KG1 (cell line): ENCODE measurements around the gene CYP4F8.

Source experiments
- DNase-seq: peaks from one replicate; lab custom pipeline; 2025; lab: John Stamatoyannopoulos, UW

CYP4F8 gene

DNA sequence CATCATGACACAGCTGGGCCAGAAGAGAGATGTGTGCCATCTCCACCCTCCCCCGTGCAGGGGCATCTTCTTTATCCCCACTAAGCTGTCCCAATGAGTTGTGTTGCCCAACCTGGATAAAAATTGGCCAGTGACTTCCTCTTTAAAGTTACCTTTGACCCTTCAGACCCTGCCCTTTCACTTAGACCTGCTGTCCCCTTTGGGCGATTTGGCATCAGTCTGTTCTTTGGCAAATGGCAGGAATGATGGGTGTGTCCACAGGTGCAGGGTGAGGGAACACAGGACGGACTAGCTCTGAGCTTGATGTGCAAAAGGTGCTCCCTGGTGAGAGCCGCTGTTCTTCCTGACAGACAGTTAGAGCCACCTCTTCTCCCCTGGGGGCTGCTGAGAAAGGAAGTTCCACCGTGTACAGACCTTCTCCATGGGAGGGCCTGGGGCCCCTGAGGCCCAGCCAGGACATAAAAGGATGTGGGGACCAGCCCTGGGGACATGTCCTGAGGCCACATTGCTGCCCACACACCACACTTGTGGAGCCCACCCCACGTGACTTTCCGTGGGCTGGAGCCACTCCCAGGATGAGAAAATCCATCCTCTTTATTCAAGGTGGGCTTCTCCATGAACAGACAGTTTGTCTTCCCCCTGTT lies 1.7 kb downstream of the CYP4F8 start:
- no peak for DNase-seq

- DNase-seq: no peak
Observed at GRCh38 chr19:15618321-15618720, 3.3 kb downstream of the CYP4F8 start.

GRCh38 chr19:15621801-15622200 lies 6.8 kb downstream of the CYP4F8 start:
- DNase-seq: no peak

DNA sequence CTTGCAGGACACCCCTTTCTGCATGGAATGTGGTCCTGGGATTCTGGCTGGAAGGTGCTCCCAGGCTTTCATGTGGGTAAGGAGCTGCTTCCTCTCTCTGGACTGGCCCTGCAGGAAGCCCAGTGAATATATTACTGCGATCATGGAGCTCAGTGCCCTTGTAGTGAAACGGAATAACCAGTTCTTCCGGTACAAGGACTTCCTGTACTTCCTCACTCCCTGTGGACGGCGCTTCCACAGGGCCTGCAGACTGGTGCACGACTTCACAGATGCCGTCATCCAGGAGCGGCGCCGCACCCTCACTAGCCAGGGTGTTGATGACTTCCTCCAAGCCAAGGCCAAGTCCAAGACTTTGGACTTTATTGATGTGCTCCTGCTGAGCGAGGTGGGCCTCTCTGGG lies 8.0 kb downstream of the CYP4F8 start:
- DNase-seq: no peak

DNA sequence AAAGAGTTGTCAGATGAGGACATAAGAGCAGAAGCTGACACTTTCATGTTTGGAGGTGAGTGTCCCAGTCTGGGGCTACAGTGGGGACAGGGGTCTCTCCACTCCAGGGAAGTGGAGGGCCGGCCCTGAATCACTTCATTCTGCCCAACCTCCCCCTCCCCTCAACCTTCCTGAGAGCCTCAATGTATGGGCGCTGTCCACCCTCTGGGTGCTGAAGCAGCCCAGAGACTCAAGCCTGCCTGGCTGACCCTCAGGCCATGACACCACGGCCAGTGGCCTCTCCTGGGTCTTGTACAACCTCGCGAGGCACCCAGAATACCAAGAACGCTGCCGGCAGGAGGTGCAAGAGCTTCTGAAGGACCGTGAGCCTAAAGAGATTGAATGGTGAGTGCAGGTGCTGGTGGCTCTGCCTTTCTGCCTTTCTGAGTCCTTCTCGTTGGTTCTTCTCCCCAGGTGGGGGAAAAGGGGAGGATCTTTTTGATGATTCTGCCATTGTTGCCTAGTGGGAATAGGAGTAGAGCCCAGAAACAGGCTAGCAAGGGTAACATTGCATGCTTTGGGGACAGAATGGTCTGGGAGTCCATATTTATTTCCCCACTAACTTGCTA lies 8.8 kb downstream of the CYP4F8 start:
- no peak for DNase-seq

- DNase-seq: no peak
Observed at GRCh38 chr19:15628236-15629002, 13.4 kb downstream of the CYP4F8 start.

GRCh38 chr19:15629003-15629880 lies 14.2 kb downstream of the CYP4F8 start:
- DNase-seq: peak; percentile 50

- no peak for DNase-seq
Observed at GRCh38 chr19:15631817-15632216, 16.8 kb downstream of the CYP4F8 start.

- DNase-seq: no peak
Observed at GRCh38 chr19:15633082-15633835, 18.2 kb downstream of the CYP4F8 start.

DNA sequence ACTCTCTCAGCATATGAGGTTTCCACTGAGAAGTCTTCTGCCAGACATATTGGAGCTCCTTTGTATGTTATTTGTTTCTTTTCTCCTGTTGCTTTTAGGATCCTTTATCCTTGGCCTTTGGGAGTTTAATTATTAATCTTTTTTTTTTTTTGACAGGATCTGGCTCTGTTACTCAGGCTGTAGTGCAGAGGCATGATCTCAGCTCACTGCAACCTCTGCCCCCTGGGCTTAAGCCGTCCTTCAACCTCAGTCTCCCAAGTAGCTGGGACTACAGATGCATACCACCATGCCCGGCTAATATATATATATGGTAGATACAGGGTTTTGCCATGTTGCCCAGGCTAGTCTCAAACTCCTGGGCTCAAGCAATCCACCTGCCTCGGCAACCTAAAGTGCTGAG lies 19.1 kb downstream of the CYP4F8 start:
- DNase-seq: no peak

GRCh38 chr19:15635016-15635805 lies 20.2 kb downstream of the CYP4F8 start:
- no peak for DNase-seq

DNA sequence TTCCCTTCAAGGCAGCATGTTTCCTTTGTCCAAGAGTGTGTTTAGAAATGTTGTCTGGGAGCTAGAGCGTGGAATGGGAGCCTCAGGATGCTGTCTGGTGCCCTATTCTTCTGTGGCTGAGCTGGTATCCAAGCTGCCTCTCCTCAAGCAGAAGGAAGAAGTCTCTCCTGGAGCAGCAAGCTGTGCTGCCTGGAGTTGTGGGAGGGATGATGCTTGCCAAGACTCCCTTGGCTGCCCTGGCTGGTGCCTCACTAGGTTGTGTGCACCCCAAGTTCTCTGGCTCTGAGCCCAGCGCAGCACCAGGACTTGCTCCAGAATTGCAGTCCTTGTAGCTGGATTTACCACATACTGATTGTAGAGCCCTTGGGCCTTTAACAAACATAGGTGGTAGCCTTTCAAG lies 21.0 kb downstream of the CYP4F8 start:
- DNase-seq: no peak

GRCh38 chr19:15639596-15639995 lies 24.6 kb downstream of the CYP4F8 start:
- DNase-seq: no peak

DNA sequence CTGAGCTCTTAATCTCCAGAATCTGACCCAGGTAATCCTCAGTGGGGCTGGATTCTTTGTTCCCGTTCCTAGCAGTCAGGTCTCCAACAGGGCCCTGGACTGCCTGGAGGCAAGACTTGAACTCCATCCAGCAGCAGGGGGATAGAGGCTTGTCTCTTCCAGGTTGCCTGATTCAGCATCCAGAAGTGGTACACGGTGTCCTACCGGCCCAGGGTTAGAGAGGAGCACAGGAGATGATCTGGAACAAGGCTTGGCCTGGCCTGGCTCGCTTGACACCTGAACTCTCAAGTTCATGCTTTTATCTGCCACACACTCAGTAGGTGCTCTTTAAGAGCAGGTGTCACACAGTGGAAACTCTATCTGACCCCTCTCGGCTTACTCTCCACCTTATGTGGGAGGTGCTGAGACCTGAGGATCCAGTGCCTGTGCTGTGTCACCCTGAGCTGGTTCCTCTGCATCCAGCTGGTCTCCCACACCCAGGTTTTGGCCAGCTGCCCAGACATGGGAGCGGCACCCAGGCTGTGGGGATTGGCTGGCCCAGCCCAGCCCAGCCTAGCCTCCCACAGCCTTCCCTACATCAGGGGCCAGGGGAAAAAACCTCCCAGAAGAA lies 25.4 kb downstream of the CYP4F8 start, which contains the start of gene CYP4F3:
Gene CYP4F3, plus strand, starts transcription at position 604 of the 610 bp plus-strand sequence. CDS start 519 bp downstream, outside the sequence.
- no peak for DNase-seq

DNA sequence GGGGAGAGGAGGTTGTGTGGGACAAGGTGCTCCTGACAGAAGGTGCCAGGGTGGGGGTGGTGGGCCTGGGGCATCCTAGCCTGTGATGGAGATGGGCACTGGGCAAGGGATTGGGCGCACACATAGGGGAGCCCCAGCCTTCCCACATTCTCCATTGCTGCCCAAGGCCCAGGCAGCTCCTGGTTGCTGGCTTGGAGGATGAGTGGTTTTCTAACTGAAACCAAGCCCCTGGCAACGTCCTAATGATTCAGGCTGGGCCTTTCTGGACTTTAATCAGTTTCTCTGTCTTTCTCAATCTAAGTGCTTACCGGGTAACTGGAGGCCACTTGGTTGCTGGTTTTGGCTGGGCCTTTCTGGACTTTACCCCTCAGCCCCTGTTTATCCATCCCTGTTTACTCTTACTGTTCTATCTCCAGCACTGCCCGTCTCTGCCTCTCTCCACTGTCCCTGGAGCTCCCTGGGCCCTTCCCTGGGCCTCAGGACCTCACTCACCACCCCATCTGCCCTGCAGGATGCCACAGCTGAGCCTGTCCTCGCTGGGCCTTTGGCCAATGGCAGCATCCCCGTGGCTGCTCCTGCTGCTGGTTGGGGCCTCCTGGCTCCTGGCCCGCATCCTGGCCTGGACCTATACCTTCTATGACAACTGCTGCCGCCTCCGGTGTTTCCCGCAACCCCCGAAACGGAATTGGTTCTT lies 26.0 kb downstream of the CYP4F8 start:
- no peak for DNase-seq

DNA sequence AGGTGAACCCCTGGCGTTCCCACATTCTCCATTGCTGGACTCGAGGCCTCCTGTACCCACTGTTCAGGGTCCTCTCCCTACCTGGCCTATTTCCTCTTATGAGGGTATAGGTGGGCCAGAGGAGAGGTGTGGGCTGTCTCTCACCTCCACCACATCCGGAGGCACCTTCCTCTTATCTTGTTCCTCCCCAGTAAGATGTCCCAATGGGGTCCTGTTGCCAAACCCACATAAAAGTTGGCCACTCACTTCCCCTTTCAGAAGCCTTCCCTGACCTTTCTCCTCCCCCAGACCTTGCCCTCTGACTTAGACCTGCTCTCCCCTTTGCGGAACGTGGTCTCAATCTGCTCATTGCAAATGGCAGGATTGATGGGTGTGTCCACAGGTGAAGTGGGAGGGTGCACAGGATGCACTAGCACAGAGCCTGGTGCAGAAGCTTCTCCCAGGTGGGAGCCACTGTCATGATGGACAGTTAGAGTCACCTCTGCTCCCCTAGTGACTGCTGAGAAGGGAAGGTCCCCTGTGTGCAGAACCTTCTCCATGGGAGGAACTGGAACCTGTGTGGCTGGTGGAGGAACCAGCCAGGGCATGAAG lies 27.0 kb downstream of the CYP4F8 start:
- DNase-seq: no peak

DNA sequence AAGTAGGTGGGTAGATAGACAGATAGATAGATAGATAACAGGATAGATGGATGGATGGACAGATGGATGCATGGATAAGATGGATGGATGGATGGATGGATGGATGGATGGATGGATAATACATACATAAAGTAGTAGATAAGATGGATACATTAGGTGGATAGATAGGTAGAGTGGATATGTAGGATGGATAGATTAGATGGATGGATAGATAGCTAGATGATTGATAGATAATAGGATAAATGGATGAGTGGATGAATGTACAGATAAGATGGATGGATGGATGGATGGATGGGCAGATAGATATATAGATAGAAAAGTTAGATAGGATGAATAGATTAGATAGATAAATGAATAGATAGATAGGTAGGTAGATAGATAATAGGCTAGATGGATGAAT lies 27.8 kb downstream of the CYP4F8 start:
- DNase-seq: no peak

- no peak for DNase-seq
Observed at GRCh38 chr19:15643387-15643786, 28.4 kb downstream of the CYP4F8 start.

GRCh38 chr19:15644066-15644741 lies 29.2 kb downstream of the CYP4F8 start:
- DNase-seq: no peak
